ENCODE measurements around the gene ZNF385D.

Gene ZNF385D

GRCh38 chr3:21618695-21619094 lies 132.3 kb downstream of the ZNF385D start:
- in situ Hi-C loops (cut with MboI; ENCODE audit: low sequenced_read_pairs) = no loop called here

- in situ Hi-C loops (cut with MboI; ENCODE audit: low sequenced_read_pairs) = no loop called here
Observed at GRCh38 chr3:21613372-21614070, 137.5 kb downstream of the ZNF385D start.

DNA sequence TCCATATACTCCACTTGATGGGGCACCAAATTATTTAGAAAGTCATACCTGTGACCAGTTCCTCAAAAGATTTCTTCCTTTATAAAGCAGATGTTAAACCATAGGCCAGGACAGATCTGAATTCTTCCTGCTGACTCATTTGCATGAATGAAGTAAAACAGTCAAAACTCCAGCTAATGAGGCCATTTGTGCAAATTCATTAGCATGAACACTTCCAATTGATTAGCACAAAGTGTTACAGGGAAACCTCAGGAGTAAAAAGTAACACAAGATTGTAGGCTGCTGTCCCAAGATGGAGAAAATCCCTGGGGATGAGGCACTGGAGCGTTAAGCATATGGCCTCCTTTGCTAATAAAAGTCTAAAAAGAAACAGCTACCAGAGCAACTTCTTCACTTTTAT lies 149.8 kb downstream of the ZNF385D start:
- in situ Hi-C loops (cut with MboI; ENCODE audit: low sequenced_read_pairs) = no loop called here

GRCh38 chr3:21599890-21600289 lies 151.1 kb downstream of the ZNF385D start:
- in situ Hi-C loops (cut with MboI; ENCODE audit: low sequenced_read_pairs) = no loop called here

- in situ Hi-C loops (cut with MboI; ENCODE audit: low sequenced_read_pairs) = no loop called here
Observed at GRCh38 chr3:21592828-21593227, 158.2 kb downstream of the ZNF385D start.

- in situ Hi-C loops (cut with MboI; ENCODE audit: low sequenced_read_pairs) = no loop called here
Observed at GRCh38 chr3:21587894-21588293, 163.1 kb downstream of the ZNF385D start.

DNA sequence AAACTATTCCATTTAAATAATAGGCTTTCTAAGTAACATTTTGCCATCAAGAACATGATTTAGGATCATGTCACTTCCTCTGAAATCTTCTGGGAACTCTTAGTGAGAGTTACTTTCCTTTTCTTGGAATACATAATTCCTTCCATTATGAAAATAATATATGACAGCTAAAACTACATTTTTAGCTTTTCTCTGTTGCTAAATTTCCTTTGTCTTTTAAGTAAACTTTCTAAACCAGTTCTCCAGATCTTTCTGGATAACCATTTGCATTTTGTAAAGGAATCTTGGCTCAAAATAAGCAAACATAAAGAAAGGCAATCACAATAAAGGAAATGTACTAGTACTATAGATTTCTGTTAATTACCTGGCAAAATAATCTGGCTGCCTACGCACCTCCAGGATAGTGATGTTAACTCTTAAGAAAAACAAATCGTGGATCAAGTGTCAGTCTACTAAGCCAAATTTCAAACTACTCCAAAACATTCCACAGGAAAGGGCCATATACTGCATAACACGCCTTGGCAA lies 165.7 kb downstream of the ZNF385D start:
- in situ Hi-C loops (cut with MboI; ENCODE audit: low sequenced_read_pairs) = no loop called here

DNA sequence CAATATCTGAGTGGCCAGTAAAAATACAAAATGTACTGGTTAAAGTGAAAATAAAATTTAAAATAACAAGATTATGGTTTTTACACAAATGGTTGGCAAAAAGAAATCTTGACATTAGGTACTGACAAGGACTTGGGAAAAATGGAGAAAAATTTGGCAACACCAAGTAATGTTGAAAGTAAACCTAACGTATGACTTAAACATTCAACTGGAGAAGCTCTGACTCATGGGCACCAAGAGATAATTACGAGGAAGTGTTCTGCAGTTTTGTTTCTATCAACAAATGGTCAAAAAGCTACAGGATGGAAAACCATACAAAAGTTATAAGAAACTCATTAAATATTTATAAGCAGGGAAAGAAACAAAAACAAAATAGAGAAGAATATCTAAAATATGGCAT lies 177.7 kb downstream of the ZNF385D start:
- in situ Hi-C loops (cut with MboI; ENCODE audit: low sequenced_read_pairs) = no loop called here

GRCh38 chr3:21564531-21564930 lies 186.5 kb downstream of the ZNF385D start:
- in situ Hi-C loops (cut with MboI; ENCODE audit: low sequenced_read_pairs) = no loop called here

- in situ Hi-C loops (cut with MboI; ENCODE audit: low sequenced_read_pairs) = no loop called here
Observed at GRCh38 chr3:21562243-21562642, 188.8 kb downstream of the ZNF385D start.

- in situ Hi-C loops (cut with MboI; ENCODE audit: low sequenced_read_pairs) = no loop called here
Observed at GRCh38 chr3:21561472-21561871, 189.5 kb downstream of the ZNF385D start.

- in situ Hi-C loops (cut with MboI; ENCODE audit: low sequenced_read_pairs) = no loop called here
Observed at GRCh38 chr3:21551019-21551418, 200.0 kb downstream of the ZNF385D start.

GRCh38 chr3:21544076-21544462 lies 206.9 kb downstream of the ZNF385D start:
- in situ Hi-C loops (cut with MboI; ENCODE audit: low sequenced_read_pairs) = no loop called here

- in situ Hi-C loops (cut with MboI; ENCODE audit: low sequenced_read_pairs) = no loop called here
Observed at GRCh38 chr3:21543380-21544075, 207.5 kb downstream of the ZNF385D start.

DNA sequence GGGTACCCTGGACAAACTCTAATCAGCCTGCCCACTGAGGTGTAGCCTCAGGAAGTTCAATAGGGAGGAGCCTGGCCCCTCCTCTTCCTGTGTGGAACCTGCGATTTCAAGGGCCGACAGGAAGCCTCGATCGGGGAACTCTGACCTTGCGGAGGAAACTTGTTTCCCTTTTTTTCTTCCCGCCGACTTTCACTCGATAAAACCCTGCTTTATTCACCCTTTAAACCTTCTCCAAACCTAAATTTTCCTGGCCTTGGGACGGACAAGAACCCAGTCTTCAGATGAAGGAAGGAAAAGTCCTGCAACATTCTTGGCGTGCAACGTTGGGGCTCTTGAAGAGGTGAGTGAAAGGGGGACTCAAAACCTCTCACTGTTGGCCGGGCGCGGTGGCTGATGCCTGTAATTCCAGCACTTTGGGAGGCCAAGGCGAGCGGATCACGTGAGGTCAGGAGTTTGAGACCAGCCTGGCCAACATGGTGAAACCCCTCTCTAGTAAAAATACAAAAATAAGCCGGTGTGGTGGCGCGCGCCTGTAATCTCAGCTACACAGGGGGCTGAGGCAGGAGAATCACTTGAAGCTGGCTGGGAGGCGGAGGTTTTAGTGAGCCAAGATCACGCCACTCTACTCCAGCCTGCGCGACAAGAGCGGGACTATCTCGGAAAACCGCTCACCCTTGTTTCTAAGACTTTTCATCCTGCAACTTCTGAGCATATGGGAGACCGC lies 208.2 kb downstream of the ZNF385D start:
- in situ Hi-C loops (cut with MboI; ENCODE audit: low sequenced_read_pairs) = no loop called here

GRCh38 chr3:21540265-21540664 lies 210.7 kb downstream of the ZNF385D start:
- in situ Hi-C loops (cut with MboI; ENCODE audit: low sequenced_read_pairs) = no loop called here

GRCh38 chr3:21534462-21534861 lies 216.5 kb downstream of the ZNF385D start:
- in situ Hi-C loops (cut with MboI; ENCODE audit: low sequenced_read_pairs) = no loop called here

DNA sequence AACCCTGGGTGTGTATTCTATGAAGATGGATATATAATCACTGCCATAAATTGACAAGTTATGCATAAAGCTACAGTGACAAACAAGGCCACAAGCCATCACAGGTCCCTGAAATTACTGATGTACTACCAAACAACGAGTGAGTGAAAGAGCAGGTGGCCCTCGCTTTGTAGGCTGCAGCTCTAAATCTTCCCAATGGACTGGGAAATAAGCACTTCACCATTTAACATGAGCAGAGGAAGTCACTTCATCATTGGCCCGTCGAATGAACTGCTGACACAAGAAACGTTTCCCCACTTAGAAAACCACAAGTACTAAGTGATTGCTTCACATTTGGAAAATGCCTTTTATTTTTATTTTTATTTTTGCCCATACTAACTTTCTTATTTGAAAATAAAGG lies 218.0 kb downstream of the ZNF385D start:
- in situ Hi-C loops (cut with MboI; ENCODE audit: low sequenced_read_pairs) = no loop called here

- in situ Hi-C loops (cut with MboI; ENCODE audit: low sequenced_read_pairs) = no loop called here
Observed at GRCh38 chr3:21531909-21532308, 219.1 kb downstream of the ZNF385D start.

DNA sequence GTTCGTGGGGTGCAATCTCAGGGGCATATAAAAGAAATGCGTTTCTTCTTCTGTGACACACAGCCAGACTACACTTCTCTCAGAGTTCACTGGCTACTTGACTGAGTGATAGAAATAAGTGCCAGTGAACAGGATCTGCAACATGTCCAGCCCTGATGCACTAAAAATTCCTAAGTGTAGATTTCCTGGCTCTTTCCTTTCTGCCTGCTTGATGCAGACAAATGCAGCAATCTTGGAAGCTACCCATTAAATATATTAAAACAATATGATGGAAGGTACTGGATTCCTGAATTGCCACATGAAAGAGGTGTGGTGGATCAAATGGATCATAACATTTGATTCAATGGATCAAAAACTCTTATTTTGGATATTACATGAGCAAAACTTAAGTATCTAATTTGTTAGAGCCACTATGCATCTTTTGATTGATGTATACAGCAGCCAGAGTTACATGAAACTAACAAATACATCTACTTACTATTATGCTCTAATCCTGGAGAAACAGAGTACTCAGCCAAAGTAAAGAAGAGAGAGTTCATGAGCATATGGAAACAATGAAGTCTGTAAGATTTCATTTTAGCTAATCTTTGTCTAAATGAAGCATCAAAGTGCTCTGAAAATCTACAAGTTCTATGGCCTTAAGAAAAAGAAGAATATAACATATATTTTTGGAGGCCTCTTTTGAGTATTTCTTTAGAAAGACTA lies 222.6 kb downstream of the ZNF385D start:
- in situ Hi-C loops (cut with MboI; ENCODE audit: low sequenced_read_pairs) = no loop called here

- in situ Hi-C loops (cut with MboI; ENCODE audit: low sequenced_read_pairs) = no loop called here
Observed at GRCh38 chr3:21526461-21526860, 224.5 kb downstream of the ZNF385D start.

All from HL-60/S4 (cell line).